ENCODE results near the gene CRYBA1.

DNA sequence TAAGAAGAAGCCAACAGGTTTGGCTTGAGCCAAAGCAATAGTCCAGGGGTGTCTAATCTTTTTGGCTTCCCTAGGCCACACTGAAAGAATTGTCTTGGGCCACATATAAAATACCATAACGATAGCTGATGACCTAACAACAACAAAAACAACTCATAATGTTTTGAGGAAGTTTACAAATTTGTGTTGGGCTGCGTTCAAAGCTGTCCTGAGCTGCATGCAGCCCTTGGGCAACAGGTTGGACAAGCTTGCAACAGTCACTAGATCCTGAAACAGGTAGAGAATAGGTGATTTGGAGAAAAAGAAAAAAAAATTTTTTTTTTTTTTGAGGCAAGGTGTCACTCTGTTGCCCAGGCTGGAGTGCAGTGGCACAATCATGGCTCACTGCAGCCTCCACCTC is 4.5 kb downstream of the CRYBA1 start:
- TF ChIP-seq, protein P1, sequence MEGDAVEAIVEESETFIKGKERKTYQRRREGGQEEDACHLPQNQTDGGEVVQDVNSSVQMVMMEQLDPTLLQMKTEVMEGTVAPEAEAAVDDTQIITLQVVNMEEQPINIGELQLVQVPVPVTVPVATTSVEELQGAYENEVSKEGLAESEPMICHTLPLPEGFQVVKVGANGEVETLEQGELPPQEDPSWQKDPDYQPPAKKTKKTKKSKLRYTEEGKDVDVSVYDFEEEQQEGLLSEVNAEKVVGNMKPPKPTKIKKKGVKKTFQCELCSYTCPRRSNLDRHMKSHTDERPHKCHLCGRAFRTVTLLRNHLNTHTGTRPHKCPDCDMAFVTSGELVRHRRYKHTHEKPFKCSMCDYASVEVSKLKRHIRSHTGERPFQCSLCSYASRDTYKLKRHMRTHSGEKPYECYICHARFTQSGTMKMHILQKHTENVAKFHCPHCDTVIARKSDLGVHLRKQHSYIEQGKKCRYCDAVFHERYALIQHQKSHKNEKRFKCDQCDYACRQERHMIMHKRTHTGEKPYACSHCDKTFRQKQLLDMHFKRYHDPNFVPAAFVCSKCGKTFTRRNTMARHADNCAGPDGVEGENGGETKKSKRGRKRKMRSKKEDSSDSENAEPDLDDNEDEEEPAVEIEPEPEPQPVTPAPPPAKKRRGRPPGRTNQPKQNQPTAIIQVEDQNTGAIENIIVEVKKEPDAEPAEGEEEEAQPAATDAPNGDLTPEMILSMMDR (IDR thresholded peaks at IDR 0.05; ENCODE audit: low read depth, low read length): no peak
- TF ChIP-seq POLR2A (IDR thresholded peaks at IDR 0.05; ENCODE audit: extremely low read depth, insufficient read length) (no peak), MYC (IDR thresholded peaks at IDR 0.05; ENCODE audit: low read depth, low read length) (no peak), MAX (IDR thresholded peaks at IDR 0.05; ENCODE audit: low read depth, low read length) (no peak)

Measured in NB4 (cell line).